ENCODE results near the gene DDX54. TPM values are rescaled to one million over a fixed set of nuclear protein-coding genes. Genes with fewer than 3 reads are reported as not detected.
A peak's percentile ranks its signal among the peaks of the same experiment; 100 is the strongest.

Gene DDX54
- polyA plus RNA-seq, 3 donors, result 7.9 to 32.2 (median 13.6) TPM

- no peaks in the 10 kb centered on the region for H4K20me1 ChIP-seq (ENCODE audit: insufficient read depth, low read length)
- H3K27ac ChIP-seq (ENCODE audit: low read depth in 1 of 2, low read length in 2 of 2), result peak overlapping the region; percentile 73 to 83
- H3K27me3 ChIP-seq (ENCODE audit: control insufficient read depth in 2 of 2, insufficient read depth in 2 of 2, low read length in 2 of 2), result no peaks in the 10 kb centered on the region
- peak overlapping the region; percentile 9 for H2AFZ ChIP-seq (ENCODE audit: insufficient read depth, low read depth, low read length, poor library complexity, severe bottlenecking)
- peak overlapping the region; percentile 89 to 96 for H3K4me3 Mint-ChIP-seq
- peaks cover 71% of the 10 kb centered on the region for H3K79me2 ChIP-seq (ENCODE audit: insufficient read depth, low read length)
- peaks cover 12 to 18% of the 10 kb centered on the region in 2 donors for H3K36me3 Mint-ChIP-seq
- H3K4me1 ChIP-seq (ENCODE audit: control insufficient read depth in 1 of 2, insufficient read depth in 2 of 2, low read length in 2 of 2), result peaks cover 60 to 68% of the 10 kb centered on the region in 2 donors
- H3K36me3 ChIP-seq (replicated peaks in 1 of 2; ENCODE audit: control insufficient read depth in 1 of 2, insufficient read depth in 2 of 2, low read length in 2 of 2), result peaks cover 3 to 6% of the 10 kb centered on the region in 2 donors
- 0% methylated on average over 3 of the region's 11 CpGs for WGBS (ENCODE audit: insufficient coverage)
- peaks cover 49% of the 10 kb centered on the region for H3K4me1 Mint-ChIP-seq
- no peaks in the 10 kb centered on the region for H3K27me3 Mint-ChIP-seq (ENCODE audit: low read depth in 3 of 3)
- no peaks in the 10 kb centered on the region for H3K9me3 Mint-ChIP-seq
- H3K4me3 ChIP-seq (replicated peaks in 1 of 3; ENCODE audit: low read depth in 2 of 3, low read length in 3 of 3), result peak overlapping the region; percentile 92 to 98 (median 93)
- peak in 2 of 3 donors; percentile 33 to 36 for DNase-seq
- intact Hi-C loops (cut with micrococcal nuclease), result loop anchor here (1.0 to 2.0 kb wide), 2 partner anchors 9 to 14 kb away; no protein-coding TSS in a partner anchor
- peak overlapping the region; percentile 91 for H3K4me2 ChIP-seq (replicated peaks; ENCODE audit: extremely low read depth, low read length, poor library complexity, severe bottlenecking)
- TF ChIP-seq CTCF (IDR thresholded peaks at IDR 0.05), result no peak
- peak overlapping the region; percentile 88 to 98 (median 92) for H3K27ac Mint-ChIP-seq
- H3K9me3 ChIP-seq (replicated peaks in 1 of 2; ENCODE audit: control insufficient read depth in 1 of 2, insufficient read depth in 1 of 2, low read length in 2 of 2), result no peaks in the 10 kb centered on the region
- H3K9ac ChIP-seq (ENCODE audit: insufficient read depth, low read length, poor library complexity, severe bottlenecking), result peak overlapping the region; percentile 77
Observed at GRCh38 chr12:113222730-113223531, 37.7 kb upstream of the DDX54 start.

GRCh38 chr12:113221997-113222729 lies 36.9 kb upstream of the DDX54 start:
- intact Hi-C loops (cut with micrococcal nuclease), result loop anchor here in 1 of 2 donors (2.0 kb wide), 1 partner anchor 15 kb away; no protein-coding TSS in a partner anchor

More at GRCh38 chr12:113221997-113222729, 36.9 kb upstream of the DDX54 start:
- DNase-seq, result peak in 2 of 3 donors; percentile 22 to 32
- Histone ChIP-seq H2AFZ (ENCODE audit: insufficient read depth, low read depth, low read length, poor library complexity, severe bottlenecking) (peak overlapping the region; percentile 45), H3K9me3 (replicated peaks in 1 of 2; ENCODE audit: control insufficient read depth in 1 of 2, insufficient read depth in 1 of 2, low read length in 2 of 2) (no peaks in the 10 kb centered on the region), H3K79me2 (ENCODE audit: insufficient read depth, low read length) (peaks cover 64% of the 10 kb centered on the region), H3K27ac (ENCODE audit: low read depth in 1 of 2, low read length in 2 of 2) (peak overlapping the region; percentile 73 to 83), H3K36me3 (replicated peaks in 1 of 2; ENCODE audit: control insufficient read depth in 1 of 2, insufficient read depth in 2 of 2, low read length in 2 of 2) (no peaks in the 10 kb centered on the region), H3K4me1 (ENCODE audit: control insufficient read depth in 1 of 2, insufficient read depth in 2 of 2, low read length in 2 of 2) (peaks cover 60 to 68% of the 10 kb centered on the region in 2 donors), H3K9ac (ENCODE audit: insufficient read depth, low read length, poor library complexity, severe bottlenecking) (peak overlapping the region; percentile 77), H3K4me2 (replicated peaks; ENCODE audit: extremely low read depth, low read length, poor library complexity, severe bottlenecking) (peak overlapping the region; percentile 91), H3K4me3 (replicated peaks in 1 of 3; ENCODE audit: low read depth in 2 of 3, low read length in 3 of 3) (peak overlapping the region; percentile 92 to 98 (median 93)), H4K20me1 (ENCODE audit: insufficient read depth, low read length) (no peaks in the 10 kb centered on the region), H3K27me3 (ENCODE audit: control insufficient read depth in 2 of 2, insufficient read depth in 2 of 2, low read length in 2 of 2) (no peaks in the 10 kb centered on the region)
- no peak for TF ChIP-seq CTCF (IDR thresholded peaks at IDR 0.05)
- Mint-ChIP-seq H3K4me3 (peak overlapping the region; percentile 89 to 96), H3K9me3 (no peaks in the 10 kb centered on the region), H3K27ac (peak overlapping the region; percentile 88 to 98 (median 92)), H3K4me1 (peaks cover 49% of the 10 kb centered on the region), H3K36me3 (peaks cover 4 to 10% of the 10 kb centered on the region in 2 donors), H3K27me3 (ENCODE audit: low read depth in 3 of 3) (no peaks in the 10 kb centered on the region)
- WGBS (ENCODE audit: insufficient coverage), result 20% methylated on average over 6 of the region's 12 CpGs
